ENCODE measurements around the gene CNTLN.

CNTLN gene

DNA sequence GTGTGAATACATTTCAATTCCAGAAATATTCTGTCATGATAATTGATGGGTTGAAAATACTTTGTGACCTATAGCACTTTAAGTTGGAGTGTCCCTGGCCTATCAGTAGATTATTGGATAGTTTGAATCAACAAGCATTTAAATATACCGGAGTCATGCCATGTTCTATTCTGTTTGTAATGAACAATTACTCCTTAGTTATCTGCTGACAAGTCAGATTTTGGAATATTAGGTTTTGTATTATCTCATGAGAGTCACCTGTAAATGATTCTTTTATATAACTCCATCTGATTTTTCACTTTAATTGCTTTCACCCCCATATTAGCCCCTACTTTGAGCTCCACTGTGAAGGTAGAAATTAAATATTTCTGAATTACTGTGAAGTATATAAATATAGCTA is 351.6 kb downstream of the CNTLN start:
- TF ChIP-seq, protein P1, sequence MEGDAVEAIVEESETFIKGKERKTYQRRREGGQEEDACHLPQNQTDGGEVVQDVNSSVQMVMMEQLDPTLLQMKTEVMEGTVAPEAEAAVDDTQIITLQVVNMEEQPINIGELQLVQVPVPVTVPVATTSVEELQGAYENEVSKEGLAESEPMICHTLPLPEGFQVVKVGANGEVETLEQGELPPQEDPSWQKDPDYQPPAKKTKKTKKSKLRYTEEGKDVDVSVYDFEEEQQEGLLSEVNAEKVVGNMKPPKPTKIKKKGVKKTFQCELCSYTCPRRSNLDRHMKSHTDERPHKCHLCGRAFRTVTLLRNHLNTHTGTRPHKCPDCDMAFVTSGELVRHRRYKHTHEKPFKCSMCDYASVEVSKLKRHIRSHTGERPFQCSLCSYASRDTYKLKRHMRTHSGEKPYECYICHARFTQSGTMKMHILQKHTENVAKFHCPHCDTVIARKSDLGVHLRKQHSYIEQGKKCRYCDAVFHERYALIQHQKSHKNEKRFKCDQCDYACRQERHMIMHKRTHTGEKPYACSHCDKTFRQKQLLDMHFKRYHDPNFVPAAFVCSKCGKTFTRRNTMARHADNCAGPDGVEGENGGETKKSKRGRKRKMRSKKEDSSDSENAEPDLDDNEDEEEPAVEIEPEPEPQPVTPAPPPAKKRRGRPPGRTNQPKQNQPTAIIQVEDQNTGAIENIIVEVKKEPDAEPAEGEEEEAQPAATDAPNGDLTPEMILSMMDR (conservative IDR thresholded peaks at IDR 0.05; ENCODE audit: low read length), result no peak
- TF ChIP-seq EZH2phosphoT487 (IDR thresholded peaks at IDR 0.05; ENCODE audit: borderline replicate concordance), result no peak
- H4K20me1 ChIP-seq (ENCODE audit: insufficient read depth, low read length, poor library complexity, severe bottlenecking), result no peaks in the 10 kb centered on the region
- no peaks in the 10 kb centered on the region for H3F3A ChIP-seq (ENCODE audit: low read depth)
- H3K9ac ChIP-seq (ENCODE audit: low read depth, low read length, poor library complexity, severe bottlenecking), result no peak overlapping the region
- no peak overlapping the region for H3K4me3 ChIP-seq (ENCODE audit: low read length, poor library complexity, severe bottlenecking)
- no peaks in the 10 kb centered on the region for H3K9me2 ChIP-seq (replicated peaks; ENCODE audit: low read depth, low read length)
- no peaks in the 10 kb centered on the region for H3K79me2 ChIP-seq (ENCODE audit: insufficient read depth, low read length)
- H3K9me3 ChIP-seq (ENCODE audit: insufficient read depth, low read depth, low read length), result no peaks in the 10 kb centered on the region
- no peaks in the 10 kb centered on the region for H3K27me3 ChIP-seq (ENCODE audit: insufficient read depth, low read length, poor library complexity, severe bottlenecking)
- peaks cover 8% of the 10 kb centered on the region for H3K4me1 ChIP-seq (ENCODE audit: insufficient read depth, low read length, poor library complexity, severe bottlenecking)
- H2AFZ ChIP-seq (ENCODE audit: low read length), result no peak overlapping the region
- no peak overlapping the region for H3K4me2 ChIP-seq (ENCODE audit: low read depth, low read length, poor library complexity, severe bottlenecking)
- no peaks in the 10 kb centered on the region for H3K36me3 ChIP-seq (ENCODE audit: insufficient read depth, low read length)

DNA sequence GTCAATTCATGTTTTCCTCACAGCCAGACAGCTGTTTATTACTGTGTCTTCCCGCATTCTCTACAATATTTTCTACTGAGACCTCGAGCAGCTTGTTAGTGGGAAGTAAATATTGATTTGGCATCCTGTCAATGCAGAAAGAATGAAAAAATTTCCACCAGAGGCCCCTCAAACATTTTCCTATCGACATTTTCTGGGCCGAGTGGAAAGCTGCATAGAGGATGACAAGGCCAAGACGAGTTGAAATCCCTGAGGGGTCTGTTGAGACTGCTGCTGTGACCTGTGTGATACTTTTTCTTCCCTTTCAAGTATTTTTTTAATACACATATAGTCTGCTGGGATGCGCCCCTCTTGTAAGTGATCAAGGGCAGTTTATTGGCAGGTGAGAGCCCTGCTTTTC is 352.6 kb downstream of the CNTLN start:
- Histone ChIP-seq H3K4me3 (ENCODE audit: low read length, poor library complexity, severe bottlenecking) (no peak overlapping the region), H3K9me3 (ENCODE audit: insufficient read depth, low read depth, low read length) (no peaks in the 10 kb centered on the region), H3K4me1 (ENCODE audit: insufficient read depth, low read length, poor library complexity, severe bottlenecking) (peaks cover 9% of the 10 kb centered on the region), H4K20me1 (ENCODE audit: insufficient read depth, low read length, poor library complexity, severe bottlenecking) (no peaks in the 10 kb centered on the region), H3K9ac (ENCODE audit: low read depth, low read length, poor library complexity, severe bottlenecking) (no peak overlapping the region), H3K4me2 (ENCODE audit: low read depth, low read length, poor library complexity, severe bottlenecking) (no peak overlapping the region), H3K36me3 (ENCODE audit: insufficient read depth, low read length) (no peaks in the 10 kb centered on the region), H3F3A (ENCODE audit: low read depth) (no peaks in the 10 kb centered on the region), H3K79me2 (ENCODE audit: insufficient read depth, low read length) (no peaks in the 10 kb centered on the region), H3K27me3 (ENCODE audit: insufficient read depth, low read length, poor library complexity, severe bottlenecking) (no peaks in the 10 kb centered on the region), H3K9me2 (replicated peaks; ENCODE audit: low read depth, low read length) (no peaks in the 10 kb centered on the region), H2AFZ (ENCODE audit: low read length) (no peak overlapping the region)
- TF ChIP-seq, protein P1 (conservative IDR thresholded peaks at IDR 0.05; ENCODE audit: low read length), result no peak

DNA sequence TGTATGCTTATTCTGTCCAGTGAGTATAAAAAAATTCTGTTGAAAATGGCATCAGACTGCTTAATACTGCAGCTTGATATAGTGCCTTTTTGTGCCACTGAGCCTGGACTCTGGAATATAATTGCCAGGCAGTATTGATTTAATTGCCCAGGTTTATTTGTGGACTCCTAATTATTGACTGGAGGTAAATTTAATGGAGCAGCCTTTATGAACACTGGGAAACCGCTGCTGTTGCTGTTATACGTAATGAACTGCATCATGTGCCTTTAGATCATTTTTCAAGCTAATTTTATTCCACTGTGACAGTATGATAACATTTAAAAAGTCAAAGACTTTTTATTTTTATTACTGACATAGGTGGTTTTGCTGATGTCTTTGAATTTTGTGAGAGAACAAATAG is 353.8 kb downstream of the CNTLN start:
- Histone ChIP-seq H3K9ac (ENCODE audit: low read depth, low read length, poor library complexity, severe bottlenecking) (no peak overlapping the region), H3K27me3 (ENCODE audit: insufficient read depth, low read length, poor library complexity, severe bottlenecking) (no peaks in the 10 kb centered on the region), H3K4me1 (ENCODE audit: insufficient read depth, low read length, poor library complexity, severe bottlenecking) (peaks cover 9% of the 10 kb centered on the region), H3F3A (ENCODE audit: low read depth) (no peaks in the 10 kb centered on the region), H3K4me2 (ENCODE audit: low read depth, low read length, poor library complexity, severe bottlenecking) (no peak overlapping the region), H4K20me1 (ENCODE audit: insufficient read depth, low read length, poor library complexity, severe bottlenecking) (no peaks in the 10 kb centered on the region), H3K4me3 (ENCODE audit: low read length, poor library complexity, severe bottlenecking) (no peak overlapping the region), H3K9me3 (ENCODE audit: insufficient read depth, low read depth, low read length) (no peaks in the 10 kb centered on the region), H3K79me2 (ENCODE audit: insufficient read depth, low read length) (no peaks in the 10 kb centered on the region), H3K36me3 (ENCODE audit: insufficient read depth, low read length) (no peaks in the 10 kb centered on the region), H3K9me2 (replicated peaks; ENCODE audit: low read depth, low read length) (no peaks in the 10 kb centered on the region), H2AFZ (ENCODE audit: low read length) (no peak overlapping the region)
- TF ChIP-seq, protein P1 (conservative IDR thresholded peaks at IDR 0.05; ENCODE audit: low read length), result no peak
- no peak for TF ChIP-seq EZH2phosphoT487 (IDR thresholded peaks at IDR 0.05; ENCODE audit: borderline replicate concordance)
